Fibroblast of lung (primary cell): ENCODE data around the gene PKD1L1. TPM values are rescaled to one million over a fixed set of nuclear protein-coding genes. Genes with fewer than 3 reads are reported as not detected.

ENCODE experiments used
- DNase-seq, 2 donors: peaks; one replicate each; pipeline versions ENCODE4 v3.0.0 to v3.0.0-alpha.2; 2010; ENCODE audit warnings: low read depth in 2 of 2
- H2AFZ ChIP-seq: 2 replicates; pipeline ENCODE4 v1.5.1; 2012; ENCODE audit warnings: low read length, control low read depth, inconsistent platforms
- H3K27ac ChIP-seq: 2 replicates; pipeline ENCODE4 v1.5.1; 2011; ENCODE audit warnings: low read length, control low read depth; ENCODE audit not compliant: insufficient read depth
- H3K27me3 ChIP-seq: 2 replicates; pipeline ENCODE4 v1.5.1; 2011; ENCODE audit warnings: mild to moderate bottlenecking, low read length; ENCODE audit not compliant: control insufficient read depth, insufficient read depth
- H3K36me3 ChIP-seq: 2 replicates; pipeline ENCODE4 v1.5.1; 2011; ENCODE audit warnings: low read length; ENCODE audit not compliant: control insufficient read depth, insufficient read depth
- H3K4me1 ChIP-seq: 2 replicates; pipeline ENCODE4 v1.5.1; 2011; ENCODE audit warnings: low read length; ENCODE audit not compliant: control insufficient read depth, insufficient read depth; ENCODE audit errors: extremely low read depth
- H3K4me2 ChIP-seq: 2 replicates; pipeline ENCODE4 v1.5.1; 2011; ENCODE audit warnings: low read length, control low read depth; ENCODE audit not compliant: insufficient read depth; ENCODE audit errors: extremely low read depth
- H3K4me3 ChIP-seq, 4 experiments: fragments of 200-600 bp in 1 of 4; sonication (generic) in 1 of 4; replicated peaks in 1 of 4; 2 replicates each; pipeline ENCODE4 v1.5.1; 2011 to 2016; ENCODE audit warnings: low read length in 4 of 4, low read depth in 3 of 4, mild to moderate bottlenecking in 3 of 4, control low read depth in 2 of 4, inconsistent platforms in 1 of 4, mixed read lengths in 1 of 4; ENCODE audit not compliant: insufficient read depth in 1 of 4; ENCODE audit errors: control extremely low read depth in 1 of 4
- H3K79me2 ChIP-seq: 2 replicates; pipeline ENCODE4 v1.5.1; 2012; ENCODE audit warnings: mild to moderate bottlenecking, low read length, inconsistent platforms; ENCODE audit not compliant: control insufficient read depth, insufficient read depth
- H3K9ac ChIP-seq: 2 replicates; pipeline ENCODE4 v1.5.1; 2011; ENCODE audit warnings: mild to moderate bottlenecking, low read length, control low read depth; ENCODE audit not compliant: insufficient read depth
- H3K9me3 ChIP-seq: 2 replicates; pipeline ENCODE4 v1.5.1; 2012; ENCODE audit warnings: low read depth, low read length; ENCODE audit not compliant: control insufficient read depth, insufficient read depth
- H4K20me1 ChIP-seq: 2 replicates; pipeline ENCODE4 v1.5.1; 2011; ENCODE audit warnings: low read length; ENCODE audit not compliant: control insufficient read depth, insufficient read depth; ENCODE audit errors: extremely low read depth
- EZH2 ChIP-seq: IDR thresholded peaks from 2 replicates; pipeline ENCODE4 v1.5.1; 2012; ENCODE audit warnings: low read length, control low read depth, mild to moderate bottlenecking; ENCODE audit errors: missing control alignments
- polyA plus RNA-seq, 2 donors: library from polyadenylated mRNA; depleted of rRNA in 1 of 2; stranded (reverse) in 1 of 2; unstranded in 1 of 2; fragments of >200 nt; gene quantifications; 2 replicates each; pipeline ENCODE4 v1.2.1, GENCODE V29; 2011 to 2012; ENCODE audit warnings: missing spikeins in 1 of 2
- total RNA-seq: library from RNA; depleted of rRNA; stranded (reverse); fragments of >200 nt; gene quantifications from 2 replicates; pipeline ENCODE4 v1.2.1, GENCODE V29; 2014
- TF ChIP-seq, protein P1 (sequence below), 2 donors: IDR thresholded peaks in 1 of 2; conservative IDR thresholded peaks in 1 of 2; 1 replicate in 1 of 2; 2 replicates in 1 of 2; pipeline ENCODE4 v1.5.1; 2011 to 2012; ENCODE audit warnings: low read length in 2 of 2, control low read depth in 1 of 2, inconsistent platforms in 1 of 2, low read depth in 1 of 2, mild to moderate bottlenecking in 1 of 2

Gene PKD1L1
- total and polyA plus RNA-seq, 2 donors (not counting 1 experiment from before 2014, with no cell fraction given), result under 0.01 to 0.12 TPM

DNA sequence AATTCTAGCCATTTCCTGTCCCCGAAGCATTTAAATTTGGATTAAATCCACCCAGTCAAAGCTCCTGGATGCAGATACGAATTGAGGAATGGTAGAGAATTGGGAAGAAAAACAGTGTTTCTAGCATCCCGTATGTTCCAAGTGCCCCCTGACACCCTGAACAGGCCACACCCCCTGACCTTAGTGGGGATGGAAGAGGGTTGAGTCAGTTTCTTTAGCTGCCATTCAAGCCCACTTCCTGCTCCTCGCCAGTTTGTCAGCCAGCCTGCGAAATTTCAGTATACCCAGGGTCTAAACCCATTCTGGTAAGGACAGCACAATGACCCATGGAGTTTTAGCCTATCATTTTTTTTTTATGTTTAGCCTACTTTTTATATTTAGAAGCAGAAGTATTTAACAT, 101.1 kb downstream of the PKD1L1 start:
- Histone ChIP-seq H3K27ac (no peak overlapping the region), H2AFZ (no peak overlapping the region), H3K36me3 (no peaks in the 10 kb centered on the region), H4K20me1 (no peaks in the 10 kb centered on the region), H3K79me2 (no peaks in the 10 kb centered on the region), H3K4me2 (no peak overlapping the region), H3K9me3 (no peaks in the 10 kb centered on the region), H3K9ac (no peak overlapping the region), H3K4me3 (no peak overlapping the region), H3K4me1 (no peaks in the 10 kb centered on the region), H3K27me3 (peaks cover 2% of the 10 kb centered on the region)
- no peak for TF ChIP-seq EZH2
- TF ChIP-seq, protein P1, sequence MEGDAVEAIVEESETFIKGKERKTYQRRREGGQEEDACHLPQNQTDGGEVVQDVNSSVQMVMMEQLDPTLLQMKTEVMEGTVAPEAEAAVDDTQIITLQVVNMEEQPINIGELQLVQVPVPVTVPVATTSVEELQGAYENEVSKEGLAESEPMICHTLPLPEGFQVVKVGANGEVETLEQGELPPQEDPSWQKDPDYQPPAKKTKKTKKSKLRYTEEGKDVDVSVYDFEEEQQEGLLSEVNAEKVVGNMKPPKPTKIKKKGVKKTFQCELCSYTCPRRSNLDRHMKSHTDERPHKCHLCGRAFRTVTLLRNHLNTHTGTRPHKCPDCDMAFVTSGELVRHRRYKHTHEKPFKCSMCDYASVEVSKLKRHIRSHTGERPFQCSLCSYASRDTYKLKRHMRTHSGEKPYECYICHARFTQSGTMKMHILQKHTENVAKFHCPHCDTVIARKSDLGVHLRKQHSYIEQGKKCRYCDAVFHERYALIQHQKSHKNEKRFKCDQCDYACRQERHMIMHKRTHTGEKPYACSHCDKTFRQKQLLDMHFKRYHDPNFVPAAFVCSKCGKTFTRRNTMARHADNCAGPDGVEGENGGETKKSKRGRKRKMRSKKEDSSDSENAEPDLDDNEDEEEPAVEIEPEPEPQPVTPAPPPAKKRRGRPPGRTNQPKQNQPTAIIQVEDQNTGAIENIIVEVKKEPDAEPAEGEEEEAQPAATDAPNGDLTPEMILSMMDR (conservative IDR thresholded peaks at IDR 0.05 in 1 of 2, IDR thresholded peaks at IDR 0.05 in 1 of 2; ENCODE audit: low read depth in 1 of 2, low read length in 2 of 2), result no peak
- no peak for DNase-seq

DNA sequence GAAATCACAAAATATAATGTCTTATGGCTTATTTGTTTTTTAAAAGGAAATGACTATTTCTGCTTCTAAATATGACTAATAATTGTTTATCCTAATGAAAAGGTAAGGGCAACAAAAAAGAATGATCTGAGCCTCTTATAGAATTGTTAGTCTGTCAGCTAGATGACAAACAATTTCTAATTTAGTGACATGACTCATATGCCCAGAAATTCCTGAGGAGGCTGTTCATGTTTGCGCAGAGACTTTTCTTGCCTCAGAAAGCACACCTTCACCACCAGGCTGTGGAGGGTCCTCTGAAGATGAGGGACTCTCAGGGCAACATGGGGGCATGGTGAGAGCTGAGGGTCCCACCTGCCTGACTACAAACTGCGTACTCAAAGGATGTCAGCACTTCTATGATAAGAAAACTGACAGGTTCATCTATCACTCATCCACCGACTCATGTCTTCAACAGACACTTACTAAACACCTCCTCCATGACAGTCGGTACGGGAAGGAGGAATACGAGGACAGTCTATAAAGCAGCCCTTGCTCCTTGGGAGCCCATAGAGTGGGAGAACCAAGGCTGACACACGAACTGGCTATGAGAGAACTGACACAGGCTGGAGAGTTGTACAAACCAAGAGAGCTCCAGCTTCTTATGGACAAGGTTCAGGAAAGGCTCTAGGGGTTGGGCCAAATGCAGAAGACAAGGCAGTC, 102.0 kb downstream of the PKD1L1 start:
- peak; percentile 36 to 73 for DNase-seq
- Histone ChIP-seq H3K27me3 (peaks cover 3% of the 10 kb centered on the region), H3K9me3 (no peaks in the 10 kb centered on the region), H3K27ac (no peak overlapping the region), H3K36me3 (no peaks in the 10 kb centered on the region), H3K79me2 (no peaks in the 10 kb centered on the region), H3K9ac (no peak overlapping the region), H3K4me2 (no peak overlapping the region), H3K4me3 (no peak overlapping the region), H3K4me1 (no peaks in the 10 kb centered on the region), H4K20me1 (no peaks in the 10 kb centered on the region), H2AFZ (no peak overlapping the region)
- no peak for TF ChIP-seq EZH2
- TF ChIP-seq, protein P1 (conservative IDR thresholded peaks at IDR 0.05 in 1 of 2, IDR thresholded peaks at IDR 0.05 in 1 of 2; ENCODE audit: low read depth in 1 of 2, low read length in 2 of 2), result no peak

DNA sequence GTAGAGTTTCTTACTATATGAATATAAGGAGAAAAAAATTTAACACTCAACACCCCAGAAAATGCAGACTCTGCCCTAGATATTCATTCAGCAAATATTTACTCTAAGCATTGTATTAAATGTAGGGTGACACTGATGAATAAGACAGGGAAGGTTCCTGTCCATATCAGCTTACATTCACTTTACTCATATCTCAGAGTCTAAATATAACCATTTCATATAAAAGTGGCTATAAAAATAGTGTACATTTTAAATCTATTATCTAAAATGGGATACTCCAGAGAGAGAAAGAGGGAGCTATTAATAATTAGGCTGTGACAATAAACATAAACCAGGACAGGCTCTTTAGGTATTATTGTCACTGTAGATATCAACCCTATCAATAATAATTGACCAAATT, 104.0 kb downstream of the PKD1L1 start:
- H4K20me1 ChIP-seq, result no peaks in the 10 kb centered on the region
- no peaks in the 10 kb centered on the region for H3K9me3 ChIP-seq
- no peak overlapping the region for H3K4me3 ChIP-seq
- no peak overlapping the region for H3K27ac ChIP-seq
- H3K79me2 ChIP-seq, result no peaks in the 10 kb centered on the region
- no peak for TF ChIP-seq EZH2
- TF ChIP-seq, protein P1 (conservative IDR thresholded peaks at IDR 0.05 in 1 of 2, IDR thresholded peaks at IDR 0.05 in 1 of 2; ENCODE audit: low read depth in 1 of 2, low read length in 2 of 2), result no peak
- no peaks in the 10 kb centered on the region for H3K4me1 ChIP-seq
- H3K36me3 ChIP-seq, result no peaks in the 10 kb centered on the region
- H3K9ac ChIP-seq, result no peak overlapping the region
- no peak overlapping the region for H3K4me2 ChIP-seq
- no peak overlapping the region for H2AFZ ChIP-seq
- DNase-seq, result no peak
- H3K27me3 ChIP-seq, result peaks cover 3% of the 10 kb centered on the region
